Sciatic nerve (tissue), 2 donors: ENCODE measurements around the gene SCUBE2. TPM values are rescaled to one million over a fixed set of nuclear protein-coding genes. Genes with fewer than 3 reads are reported as not detected.

Source experiments
- ATAC-seq: fragments of 200-7000 bp; cut with Tn5 transposase; one replicate; pipeline ENCODE4 v1.9.1; 2020; ENCODE audit warnings: mild to moderate bottlenecking, moderate library complexity
- DNase-seq: peaks from one replicate; pipeline ENCODE4 v3.0.0-alpha.2; 2020; ENCODE audit warnings: low spot score
- intact Hi-C: fragments of 100-400 bp; cut with DNase I; formaldehyde crosslinking; loops from one replicate; pipeline ENCODE4 v1.14.2; 2022
- total RNA-seq: library from RNA; stranded (reverse); fragmentation: NEBNext Ultra II Directional; extraction: Animal tissue kit (Norgen Biotek cat#: 25700); gene quantifications from one replicate; pipeline ENCODE4 v1.2.1, GENCODE V29; 2021
- donor health status: DM: no; HTN: no; CAD: no.
- donor health status: DM: no; HTN: no; CAD: no.

SCUBE2 gene
- total RNA-seq, 1 donor from 2014 or later = 8.8 TPM

DNA sequence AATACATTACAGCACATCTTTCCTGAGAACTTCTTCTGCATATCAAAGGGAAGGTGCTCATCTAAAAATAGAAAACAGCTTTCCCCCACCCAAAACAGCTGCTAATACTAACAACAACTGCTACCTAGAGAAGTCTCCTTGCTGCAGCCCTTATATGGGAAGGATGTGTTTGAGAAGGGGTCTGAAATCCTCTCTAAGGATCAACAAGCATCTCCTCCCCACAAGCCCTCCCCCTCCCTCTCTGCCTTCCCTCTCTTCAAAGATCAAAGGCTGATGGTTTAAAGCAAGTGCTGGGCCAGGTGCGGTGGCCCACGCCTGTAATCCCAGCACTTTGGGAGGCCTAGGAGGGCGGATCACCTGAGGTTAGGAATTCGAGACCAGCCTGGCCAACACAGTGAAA is 33.5 kb downstream of the SCUBE2 start:
- intact Hi-C loops = no loop called here
- no peak for DNase-seq
- ATAC-seq = no peak

DNA sequence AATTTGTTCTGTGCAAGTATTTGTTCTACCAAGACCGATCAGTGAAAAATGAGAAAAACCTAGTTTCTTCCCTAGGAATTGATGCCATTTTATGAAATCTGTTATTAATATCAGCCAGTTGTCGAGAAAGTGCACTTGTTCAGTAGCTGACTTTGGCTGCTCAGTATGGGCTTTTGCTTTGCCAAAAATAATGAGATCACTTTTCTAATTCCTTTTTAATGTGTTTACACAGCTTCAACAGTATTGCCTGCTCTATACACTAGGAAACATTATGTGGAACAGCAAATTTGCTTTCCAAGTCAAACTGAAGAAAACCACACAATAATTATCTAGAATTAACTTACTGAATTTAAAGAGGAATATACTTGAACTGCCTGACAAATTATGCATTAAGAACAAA is 34.4 kb downstream of the SCUBE2 start:
- intact Hi-C loops = no loop called here
- DNase-seq = no peak
- ATAC-seq = peak; percentile 87

DNA sequence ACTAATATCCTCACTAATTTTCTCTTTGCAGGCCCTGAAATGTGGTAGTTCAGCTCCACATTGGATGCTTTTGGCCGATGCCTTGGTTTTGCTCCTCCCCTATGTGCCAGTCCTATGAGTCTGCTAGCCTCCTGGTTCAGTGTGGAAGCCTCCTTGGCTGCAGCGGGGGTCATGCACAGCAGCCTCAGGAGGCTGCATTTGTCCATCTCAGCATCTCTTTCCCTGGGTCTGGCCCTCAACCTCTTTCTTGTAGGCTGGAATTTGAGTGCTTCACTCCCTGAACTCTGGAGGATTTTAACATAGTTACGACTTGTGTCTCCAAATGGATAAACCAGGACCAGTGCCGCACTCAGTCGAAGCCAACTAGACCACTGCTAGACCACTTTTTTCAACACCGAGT is 34.9 kb downstream of the SCUBE2 start:
- intact Hi-C loops = no loop called here
- no peak for DNase-seq

DNA sequence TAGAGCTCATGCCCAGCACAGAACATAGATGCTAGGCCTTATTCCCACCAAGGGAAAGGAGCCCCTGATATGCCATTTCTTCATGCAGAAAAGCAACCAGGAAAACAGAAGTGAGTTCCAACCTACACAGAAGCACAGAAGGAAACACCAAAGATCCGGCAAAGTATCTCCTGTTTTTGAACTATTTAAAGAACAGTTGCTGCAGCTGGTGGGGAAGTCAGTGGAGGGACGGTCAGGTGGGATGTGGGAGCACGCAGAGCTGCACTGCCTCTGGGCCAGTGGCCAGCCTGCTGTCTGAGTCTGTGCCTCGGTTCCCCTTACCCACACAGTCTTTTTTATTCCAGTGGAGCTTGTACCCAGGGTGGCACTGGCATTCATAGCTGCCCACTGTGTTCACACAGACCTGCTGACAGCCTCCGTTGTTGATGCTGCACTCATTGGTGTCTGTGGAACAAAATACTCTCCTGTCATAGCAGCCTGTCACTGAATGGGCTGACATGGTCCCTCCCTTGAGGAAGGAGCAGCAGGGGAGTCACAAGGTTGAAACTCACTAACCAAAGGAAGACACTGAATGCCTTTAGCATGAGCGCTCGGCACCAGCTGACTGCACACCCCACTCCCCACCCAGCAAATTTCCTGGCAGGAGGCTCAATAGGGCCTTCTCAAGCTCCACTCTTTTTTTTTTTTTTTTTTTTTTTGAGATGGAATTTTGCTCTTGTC is 37.9 kb downstream of the SCUBE2 start:
- intact Hi-C loops = no loop called here
- DNase-seq (no peak), ATAC-seq (no peak)

More for the DNA sequence above, 34.9 kb downstream of the SCUBE2 start:
- ATAC-seq = peak; percentile 59

DNA sequence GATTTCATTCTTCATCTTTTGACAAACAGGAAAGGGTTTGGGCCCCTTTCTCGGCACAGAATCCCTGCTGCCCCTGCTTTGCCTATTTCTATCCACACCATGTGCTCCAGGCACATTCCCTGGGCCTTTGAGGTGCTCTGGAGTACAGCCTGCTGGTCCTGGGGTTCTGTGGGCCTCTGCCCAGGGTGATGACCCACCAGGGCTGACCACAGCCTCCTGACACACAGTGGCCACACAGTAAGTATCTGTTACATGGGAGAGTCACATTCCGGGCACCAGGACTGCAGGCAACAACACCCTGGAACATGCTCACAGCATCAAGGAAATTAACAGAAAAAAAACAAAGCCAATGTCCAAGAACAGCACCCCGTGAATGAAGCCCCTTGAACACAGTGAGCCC is 39.1 kb downstream of the SCUBE2 start:
- intact Hi-C loops = no loop called here
- ATAC-seq (no peak), DNase-seq (no peak)

DNA sequence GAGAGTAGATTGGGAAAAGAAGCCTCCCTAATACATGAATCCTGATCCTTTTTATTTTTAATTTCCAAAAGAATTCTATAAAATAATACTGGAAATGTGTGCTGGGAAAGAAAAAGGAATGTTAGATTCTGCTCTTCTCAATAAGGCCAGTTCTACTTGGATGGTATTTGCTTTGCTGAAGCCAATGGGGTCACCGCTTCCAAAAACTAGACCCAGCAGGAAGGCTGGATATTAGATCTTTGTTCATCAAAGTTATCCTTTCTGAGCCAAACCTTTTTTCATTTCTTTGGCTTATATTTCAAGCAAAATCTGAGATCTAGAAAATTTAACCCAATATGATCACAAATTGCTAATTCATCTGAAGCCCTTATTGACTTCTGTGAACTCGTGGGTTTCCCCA is 41.4 kb downstream of the SCUBE2 start:
- DNase-seq (no peak), ATAC-seq (no peak)
- intact Hi-C loops = no loop called here

DNA sequence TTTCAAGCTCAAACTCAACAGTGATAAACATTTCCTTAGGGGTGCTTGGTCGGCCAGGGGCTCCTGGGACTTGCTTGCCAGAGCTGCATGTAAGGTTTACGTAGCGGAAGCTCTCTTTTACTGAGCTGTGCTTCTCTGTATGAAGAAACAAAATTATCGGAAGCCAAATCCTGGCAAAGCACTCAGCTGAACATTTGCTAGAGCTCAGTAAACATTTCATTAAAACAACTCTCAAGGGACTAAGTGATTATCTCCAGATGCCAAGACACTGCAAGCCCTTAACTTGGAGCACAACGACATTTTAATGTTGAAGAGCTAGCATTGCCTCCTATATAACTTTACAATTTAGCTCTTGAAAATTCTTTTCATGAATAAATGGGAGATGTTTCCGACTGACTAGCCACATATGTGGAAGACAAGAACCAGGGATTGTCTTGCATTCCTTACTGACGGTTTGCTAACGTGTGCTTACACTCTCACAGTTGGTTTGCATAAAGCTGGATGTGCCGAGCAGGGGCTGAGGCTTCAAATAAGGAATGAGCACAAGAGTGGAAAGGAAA is 43.4 kb downstream of the SCUBE2 start:
- DNase-seq (no peak), ATAC-seq (peak; percentile 74)
- intact Hi-C loops = no loop called here

DNA sequence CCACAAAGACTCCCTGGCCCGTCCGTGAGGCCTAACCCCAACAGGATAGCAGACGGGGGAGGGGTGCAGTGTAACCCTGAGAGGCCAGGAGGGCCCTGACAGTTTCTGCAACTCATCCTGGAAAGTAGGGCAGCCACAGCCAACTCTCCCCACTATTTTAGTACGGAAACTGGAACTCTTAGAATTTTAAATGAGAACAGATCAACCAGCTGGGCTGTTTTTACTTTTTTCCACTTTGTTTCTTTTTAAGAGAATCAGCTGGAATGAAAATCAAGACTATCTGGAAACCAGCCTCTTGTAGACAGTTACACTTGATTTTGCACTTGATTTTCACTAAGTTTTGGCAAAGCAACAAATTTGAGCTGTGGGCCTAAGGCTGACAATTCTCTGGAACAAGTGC is 44.9 kb downstream of the SCUBE2 start:
- ATAC-seq (no peak), DNase-seq (no peak)
- intact Hi-C loops = no loop called here

DNA sequence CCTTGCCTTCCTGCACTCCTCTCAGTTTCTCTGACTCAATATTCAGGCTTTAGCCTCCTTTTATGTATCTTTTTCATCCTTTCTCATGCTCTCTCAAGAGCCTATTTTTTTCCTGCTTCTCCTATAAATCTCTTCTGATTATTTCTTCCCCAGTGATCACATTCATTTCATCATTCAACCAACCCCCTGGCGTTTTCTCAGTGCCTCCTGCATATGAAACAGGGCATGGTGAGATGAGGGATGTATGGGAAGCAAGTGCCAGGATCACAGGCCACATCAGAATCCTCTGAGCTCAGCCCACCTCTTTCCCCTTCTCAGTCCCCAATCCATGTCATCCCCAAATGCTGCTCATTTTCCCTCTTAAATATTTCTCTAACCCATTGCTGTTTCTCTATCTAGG is 48.9 kb downstream of the SCUBE2 start:
- ATAC-seq = no peak

DNA sequence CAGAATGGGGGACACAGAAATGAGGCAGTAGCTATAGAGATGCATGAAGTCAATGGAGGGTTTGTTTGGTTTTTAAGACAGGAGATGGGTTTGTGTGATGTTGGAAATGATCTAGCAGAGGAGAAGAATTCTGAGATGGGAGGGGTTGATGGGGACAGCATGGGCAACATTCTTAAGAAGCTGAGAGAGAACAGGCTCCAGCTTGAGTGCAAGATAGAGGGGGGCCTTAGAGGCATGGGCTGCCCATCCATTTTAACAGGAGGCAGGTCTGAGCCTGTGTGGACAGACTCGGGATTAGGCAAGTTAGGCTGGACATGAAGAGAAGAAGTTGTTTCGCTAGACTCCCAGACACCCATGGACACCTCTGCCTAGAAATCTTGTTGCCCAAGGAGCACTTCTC is 49.7 kb downstream of the SCUBE2 start:
- no peak for ATAC-seq
- intact Hi-C loops = no loop called here
- no peak for DNase-seq

More for the DNA sequence above, 48.9 kb downstream of the SCUBE2 start:
- intact Hi-C loops = no loop called here
- DNase-seq = no peak

DNA sequence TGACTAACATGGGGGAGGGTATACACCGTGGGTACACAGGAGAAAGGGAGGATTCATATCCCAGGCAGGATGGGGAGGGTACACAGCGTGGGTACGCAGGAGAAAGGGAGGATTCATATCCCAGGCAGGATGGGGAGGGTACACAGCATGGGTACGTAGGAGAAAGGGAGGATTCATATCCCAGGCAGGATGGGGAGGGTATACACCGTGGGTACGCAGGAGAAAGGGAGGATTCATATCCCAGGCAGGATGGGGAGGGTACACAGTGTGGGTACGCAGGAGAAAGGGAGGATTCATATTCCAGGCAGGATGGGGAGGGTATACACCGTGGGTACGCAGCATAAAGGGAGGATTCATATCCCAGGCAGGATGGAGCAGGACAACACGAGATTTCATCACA is 51.0 kb downstream of the SCUBE2 start:
- no peak for DNase-seq
- intact Hi-C loops = no loop called here
- ATAC-seq = no peak

DNA sequence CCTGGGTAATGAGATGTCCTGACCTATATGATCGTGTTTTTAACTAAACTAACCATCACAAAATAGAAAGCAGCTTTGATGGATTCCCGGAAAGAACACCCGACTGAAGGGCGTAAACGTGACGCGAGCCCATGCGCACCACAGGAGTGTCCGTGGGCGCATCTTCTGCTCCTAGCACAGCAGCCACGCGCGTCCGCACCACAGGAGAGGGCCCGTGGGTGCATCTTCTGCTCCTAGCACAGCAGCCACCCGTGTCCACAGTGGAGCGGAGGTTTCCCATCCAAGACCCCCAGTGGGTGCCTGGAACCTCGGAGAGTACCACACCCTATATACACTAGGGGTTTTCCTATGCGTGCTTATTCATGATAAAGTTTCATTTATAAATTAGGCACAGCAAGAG is 51.5 kb downstream of the SCUBE2 start:
- intact Hi-C loops = no loop called here
- ATAC-seq = no peak
- DNase-seq = no peak

DNA sequence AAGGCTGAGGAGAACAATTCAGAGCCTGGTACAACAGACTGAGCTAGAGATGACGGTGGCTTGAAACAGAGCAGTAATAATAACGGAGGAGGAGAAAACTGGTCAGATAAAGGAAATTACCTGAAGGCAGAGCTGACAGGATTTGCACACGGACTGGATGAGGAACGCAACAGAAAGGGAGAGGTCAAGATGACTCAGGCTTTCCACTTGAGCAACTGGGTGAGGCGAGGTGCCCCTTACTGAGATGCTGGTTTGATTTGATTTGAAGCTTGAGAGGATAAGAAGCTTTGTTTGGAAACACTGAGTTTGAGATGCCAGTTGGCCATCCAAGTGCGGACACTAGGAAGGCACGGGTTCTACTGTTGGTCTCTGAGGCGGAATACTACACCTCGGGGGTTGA is 52.2 kb downstream of the SCUBE2 start:
- ATAC-seq (no peak), DNase-seq (no peak)
- intact Hi-C loops = no loop called here

DNA sequence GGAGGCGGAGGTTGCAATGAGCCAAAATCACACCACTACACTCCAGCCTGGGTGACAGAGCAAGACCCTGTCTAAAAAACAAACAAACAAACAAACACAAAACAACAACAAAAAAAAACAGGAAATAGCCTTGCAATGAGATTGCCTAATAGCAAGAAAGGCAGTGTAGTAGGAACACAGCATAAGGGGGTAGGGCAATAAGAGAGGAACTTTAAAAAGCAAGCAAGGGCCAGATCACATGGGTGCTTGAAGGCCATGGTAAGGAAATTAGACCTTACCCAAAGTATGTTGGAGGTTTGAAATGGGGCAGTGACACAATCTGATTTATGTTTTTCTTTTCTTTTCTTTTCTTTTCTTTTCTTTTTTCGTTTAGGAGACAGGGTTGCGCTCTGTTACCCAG is 52.9 kb downstream of the SCUBE2 start:
- DNase-seq (no peak), ATAC-seq (peak; percentile 51)
- intact Hi-C loops = no loop called here

DNA sequence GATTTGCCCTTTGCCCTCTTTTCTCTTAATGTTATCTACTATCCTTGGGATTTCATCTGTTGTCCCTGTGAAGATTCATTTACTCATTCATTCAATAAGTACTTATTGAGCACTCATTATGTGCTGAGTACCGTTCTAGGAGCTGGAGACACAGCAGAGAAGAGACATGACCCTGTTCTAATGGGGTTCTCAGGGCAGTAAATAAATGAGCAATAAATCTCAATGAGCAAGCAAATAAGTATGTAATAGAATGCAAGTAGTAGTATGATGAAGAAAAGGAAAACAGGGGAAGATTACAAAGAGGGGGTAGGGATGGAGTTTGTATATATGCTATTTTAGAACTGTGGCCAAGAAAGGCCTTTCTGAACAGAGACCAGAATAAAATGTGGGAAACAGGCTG is 53.4 kb downstream of the SCUBE2 start:
- no peak for DNase-seq
- no peak for ATAC-seq
- intact Hi-C loops = no loop called here

DNA sequence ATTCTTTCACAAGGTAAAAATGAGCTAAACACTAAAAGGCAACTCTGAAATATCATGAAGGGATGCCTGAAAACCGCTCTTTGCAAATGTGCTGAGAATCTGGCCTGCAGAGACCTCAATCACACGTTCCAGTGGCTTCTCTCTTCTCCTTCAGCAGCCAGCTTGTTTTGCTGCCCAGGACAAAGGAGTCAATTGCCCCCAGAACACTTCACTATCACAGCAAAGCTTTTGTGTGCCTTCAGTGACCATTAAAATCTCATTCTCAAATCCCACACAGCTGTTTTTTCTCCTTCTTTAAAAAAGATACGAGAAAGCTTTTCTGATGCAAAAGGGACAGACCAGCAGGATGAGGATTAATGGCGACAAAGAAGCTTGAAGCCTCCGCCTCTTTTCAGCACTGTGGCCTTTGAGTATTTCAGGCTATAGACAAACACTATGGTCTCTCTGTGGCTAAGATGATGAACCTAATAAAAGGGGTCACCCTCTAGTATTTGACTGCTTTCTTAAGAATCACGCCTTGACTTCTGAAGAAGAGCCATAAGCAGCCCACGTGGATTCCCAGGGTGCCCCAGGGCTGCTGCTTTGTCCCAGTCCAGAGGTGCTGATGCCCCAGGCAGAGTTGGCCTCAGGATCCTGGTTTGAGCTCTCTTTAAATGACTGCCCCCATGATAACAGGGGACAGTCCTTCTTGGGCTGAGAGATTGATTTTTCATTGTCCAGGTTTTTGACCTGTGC is 54.2 kb downstream of the SCUBE2 start:
- DNase-seq = no peak
- intact Hi-C loops = no loop called here
- ATAC-seq = peak; percentile 61

DNA sequence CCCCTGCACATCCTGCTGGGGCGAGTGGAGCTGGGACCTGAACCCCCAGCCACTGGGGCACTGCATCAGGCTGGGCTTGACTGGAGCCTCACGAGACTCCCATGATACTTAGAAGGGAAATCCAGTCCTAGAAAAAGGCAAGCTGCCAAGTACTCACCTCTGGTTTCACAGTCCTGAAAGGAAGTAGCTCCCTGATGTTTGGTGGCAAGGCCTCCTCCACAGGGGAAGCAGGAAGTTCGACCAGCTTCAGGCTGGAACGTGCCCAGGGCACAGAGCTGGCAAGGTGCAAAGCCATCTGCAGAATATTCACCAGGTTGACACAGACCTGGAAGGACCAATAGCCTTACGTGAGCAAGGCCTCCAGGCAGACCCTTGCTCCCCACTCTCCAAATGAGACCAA is 60.8 kb downstream of the SCUBE2 start:
- no peak for DNase-seq
- no peak for ATAC-seq
- intact Hi-C loops = no loop called here

DNA sequence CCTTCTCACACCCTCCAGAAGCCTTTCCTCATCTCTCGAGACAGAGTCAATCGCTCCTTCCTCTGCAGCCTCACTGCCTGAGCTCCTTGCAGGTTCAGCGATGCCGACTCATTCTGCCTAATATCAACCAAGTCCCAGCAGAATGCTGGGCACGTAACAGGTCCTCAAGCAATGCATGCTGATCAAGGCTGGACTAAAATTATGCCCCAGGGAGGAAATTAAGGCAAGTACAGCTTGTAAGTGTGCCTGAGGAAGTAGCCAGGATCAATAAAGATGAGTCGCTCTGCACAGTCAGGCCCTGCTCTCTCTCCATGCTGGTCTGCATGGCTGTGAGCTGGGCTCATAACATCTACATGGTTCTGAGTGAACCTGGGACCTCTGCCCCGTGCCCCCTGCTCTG is 62.0 kb downstream of the SCUBE2 start:
- ATAC-seq (peak; percentile 18), DNase-seq (no peak)
- intact Hi-C loops = no loop called here

DNA sequence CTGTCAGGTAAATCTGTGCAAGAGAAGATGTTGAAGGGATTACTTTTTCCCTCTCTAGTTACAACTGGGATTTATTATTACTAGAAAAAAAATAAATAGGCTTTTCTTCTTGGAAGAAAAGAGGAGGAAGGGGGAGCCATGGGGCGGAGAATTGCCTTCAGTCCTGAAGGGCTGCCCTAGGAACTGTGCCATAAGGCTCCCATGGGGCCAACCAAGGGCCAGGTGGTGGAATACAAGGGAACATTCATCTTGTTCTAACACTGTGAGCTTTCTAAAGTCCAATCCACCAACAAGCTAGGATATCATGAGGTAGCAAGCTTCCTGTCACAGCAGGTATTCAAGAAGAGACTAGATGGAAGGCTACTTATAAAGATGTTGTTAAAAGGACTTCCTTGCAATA is 62.8 kb downstream of the SCUBE2 start:
- intact Hi-C loops = no loop called here
- DNase-seq (peak; percentile 75), ATAC-seq (peak; percentile 92)

DNA sequence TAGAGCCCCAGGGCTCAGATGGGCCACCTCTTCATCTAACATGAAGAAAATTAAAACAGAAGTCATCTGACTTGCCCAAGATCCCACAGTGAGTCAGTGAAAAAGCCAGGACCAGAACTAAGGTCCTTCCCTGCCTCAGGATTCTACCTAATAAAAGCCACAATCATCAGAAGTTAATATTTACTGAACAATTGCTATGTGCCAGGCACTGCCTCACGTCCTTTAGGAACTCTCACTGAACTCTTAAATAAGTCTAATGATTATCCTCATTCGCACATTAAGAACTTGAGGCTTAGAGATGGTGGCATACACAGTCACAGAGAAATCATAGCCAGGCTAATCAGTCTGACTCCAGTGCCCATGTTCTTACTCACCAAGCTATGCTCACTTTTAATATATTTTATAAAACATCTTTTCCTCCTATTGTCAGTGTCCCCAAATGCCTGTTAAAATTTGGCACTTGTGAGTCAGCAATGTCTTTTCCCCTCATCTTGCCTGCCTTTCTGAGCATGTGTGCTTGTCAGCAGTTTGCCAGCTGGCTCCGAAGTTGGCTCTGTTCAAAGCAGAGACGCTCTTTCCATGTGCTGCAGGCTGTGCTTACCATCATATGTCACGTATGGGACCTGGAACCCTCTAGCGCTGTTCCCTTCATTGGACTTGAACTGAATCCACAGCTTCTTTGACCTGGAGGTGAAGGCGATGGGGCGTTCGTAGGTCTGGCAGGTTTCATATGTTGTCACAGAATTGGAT is 66.1 kb downstream of the SCUBE2 start:
- intact Hi-C loops = no loop called here
- ATAC-seq (no peak), DNase-seq (no peak)
